Activated T-cell treated with anti-CD3 and anti-CD28 coated beads, Interleukin-2, amount 50 U/mL, for 72 hours (primary cell): ENCODE results near the gene SHISAL1. TPM values are rescaled to one million over a fixed set of nuclear protein-coding genes. Genes with fewer than 3 reads are reported as not detected.

ENCODE experiments used
- ATAC-seq, 2 donors: fragments of 150-1000 bp; cut with Tn5 transposase; replicated peaks in 1 of 2; 2 replicates each; pipeline ENCODE4 v1.10.0; 2021; ENCODE audit warnings: moderate library complexity in 2 of 2, mild to moderate bottlenecking in 1 of 2
- DNase-seq, 2 donors: peaks; one replicate each; pipeline ENCODE4 v3.0.0; 2021 to 2022; ENCODE audit warnings: mixed read lengths in 1 of 2
- H3K27ac Mint-ChIP-seq: one replicate; pipeline ENCODE4 v1.8.0; 2022; ENCODE audit warnings: mild to moderate bottlenecking, moderate library complexity, mixed read lengths
- H3K27me3 Mint-ChIP-seq: one replicate; pipeline ENCODE4 v1.8.0; 2022; ENCODE audit warnings: low read depth, mixed read lengths
- H3K36me3 Mint-ChIP-seq, 2 donors: one replicate each; pipeline ENCODE4 v1.8.0; 2022; ENCODE audit warnings: mixed read lengths in 2 of 2, mild to moderate bottlenecking in 1 of 2; ENCODE audit not compliant: insufficient read depth in 2 of 2
- H3K4me1 Mint-ChIP-seq: one replicate; pipeline ENCODE4 v1.8.0; 2022; ENCODE audit warnings: low read depth, mixed read lengths
- H3K4me3 Mint-ChIP-seq, 2 donors: one replicate each; pipeline ENCODE4 v1.8.0; 2022; ENCODE audit warnings: mild to moderate bottlenecking in 2 of 2, mixed read lengths in 2 of 2, moderate library complexity in 2 of 2
- H3K9me3 Mint-ChIP-seq, 2 donors: one replicate each; pipeline ENCODE4 v1.8.0; 2022; ENCODE audit warnings: mixed read lengths in 2 of 2
- total RNA-seq, 2 donors: library from RNA; stranded (reverse); gene quantifications; one replicate each; pipeline ENCODE4 v1.2.3, GENCODE V29; 2022

The SHISAL1 gene
- total RNA-seq, 2 donors from 2014 or later = not detected

DNA sequence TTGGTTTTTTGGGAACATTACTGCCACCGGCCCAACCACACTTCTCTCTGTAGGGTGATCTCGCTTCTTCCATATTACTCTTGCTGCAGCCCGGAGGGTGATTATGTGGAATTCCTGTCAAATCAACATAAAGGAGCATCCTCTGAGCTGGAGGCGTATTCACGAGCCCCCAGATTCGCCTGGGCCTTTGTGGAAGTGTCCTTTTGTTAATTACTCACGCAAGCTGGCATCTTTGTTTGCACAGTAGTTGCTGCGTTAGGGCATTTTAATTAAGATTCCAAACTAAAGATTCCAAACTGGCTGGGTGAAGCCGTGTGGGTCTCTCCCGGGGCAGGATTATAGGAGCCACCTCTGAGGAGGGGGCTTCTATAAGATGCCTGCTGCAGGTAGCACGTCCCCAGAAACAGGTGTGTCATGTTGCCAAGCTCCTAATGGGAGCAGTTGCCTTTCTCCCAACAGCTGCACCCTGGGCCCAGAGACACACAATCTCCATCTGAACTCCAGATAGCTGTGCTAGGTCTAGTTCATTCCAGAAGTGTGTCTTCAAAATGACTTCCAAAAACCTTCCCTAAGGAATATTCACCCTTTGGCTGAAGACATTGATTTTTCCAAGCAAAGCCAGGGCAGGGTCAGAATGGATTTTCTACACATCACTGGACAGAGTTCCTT is 40.9 kb downstream of the SHISAL1 start:
- peaks cover 11% of the 10 kb centered on the region for H3K27me3 Mint-ChIP-seq
- ATAC-seq (no peak), DNase-seq (no peak)
- H3K9me3 Mint-ChIP-seq = no peaks in the 10 kb centered on the region
- H3K27ac Mint-ChIP-seq = no peak overlapping the region
- no peaks in the 10 kb centered on the region for H3K4me1 Mint-ChIP-seq
- no peak overlapping the region for H3K4me3 Mint-ChIP-seq
- no peaks in the 10 kb centered on the region for H3K36me3 Mint-ChIP-seq

DNA sequence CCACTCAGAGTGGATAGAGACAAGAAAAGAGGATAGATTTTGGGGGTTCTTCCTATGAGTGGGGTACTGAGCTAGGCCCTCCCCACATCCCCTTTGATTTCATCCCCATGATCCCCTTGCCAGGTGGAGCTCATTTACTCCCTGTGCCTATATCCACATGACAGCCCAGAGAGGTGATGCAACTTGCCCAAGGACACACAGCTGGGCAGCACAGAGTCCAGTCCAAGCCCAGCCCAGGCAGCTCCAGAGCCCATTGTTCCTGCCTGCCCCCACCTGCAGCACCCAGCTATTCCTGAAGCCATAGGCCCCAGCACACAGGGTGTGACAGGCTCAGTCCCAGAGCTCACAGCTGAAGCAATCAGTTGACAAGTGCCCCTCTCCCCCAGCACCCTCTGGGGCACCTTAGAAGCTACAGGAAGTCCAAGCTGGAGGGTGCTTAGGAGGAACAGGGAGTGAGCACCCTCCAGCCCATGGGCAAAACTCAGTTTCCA is 41.7 kb downstream of the SHISAL1 start:
- H3K27ac Mint-ChIP-seq = no peak overlapping the region
- no peaks in the 10 kb centered on the region for H3K9me3 Mint-ChIP-seq
- DNase-seq (no peak), ATAC-seq (no peak)
- H3K36me3 Mint-ChIP-seq = no peaks in the 10 kb centered on the region
- no peak overlapping the region for H3K4me3 Mint-ChIP-seq
- peaks cover 5% of the 10 kb centered on the region for H3K27me3 Mint-ChIP-seq
- no peaks in the 10 kb centered on the region for H3K4me1 Mint-ChIP-seq

DNA sequence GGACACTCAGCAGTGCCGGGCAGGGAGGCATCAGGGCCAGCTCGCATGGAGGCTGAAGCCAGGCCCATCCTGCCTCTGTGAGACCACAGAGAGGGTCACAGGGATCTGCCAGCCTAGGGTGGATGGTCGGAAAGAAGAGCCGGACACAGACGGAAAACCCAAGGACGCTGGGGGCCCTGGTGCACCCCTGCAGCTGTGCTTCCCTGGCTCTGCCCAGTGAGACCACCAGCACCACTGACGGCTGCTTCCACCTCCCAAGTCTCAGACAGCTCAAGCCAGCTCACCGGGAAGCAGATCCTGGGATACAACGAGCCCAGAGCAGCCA is 42.2 kb downstream of the SHISAL1 start:
- Mint-ChIP-seq H3K9me3 (no peaks in the 10 kb centered on the region), H3K27me3 (no peaks in the 10 kb centered on the region), H3K27ac (no peak overlapping the region), H3K4me1 (no peaks in the 10 kb centered on the region), H3K36me3 (no peaks in the 10 kb centered on the region), H3K4me3 (no peak overlapping the region)
- ATAC-seq (no peak), DNase-seq (no peak)

- Mint-ChIP-seq H3K36me3 (no peaks in the 10 kb centered on the region), H3K27ac (no peak overlapping the region), H3K4me1 (no peaks in the 10 kb centered on the region), H3K4me3 (no peak overlapping the region), H3K9me3 (no peaks in the 10 kb centered on the region), H3K27me3 (no peaks in the 10 kb centered on the region)
- no peak for ATAC-seq
- DNase-seq = no peak
These were observed 42.8 kb downstream of the SHISAL1 start for GRCh38 chr22:44269757-44270555.

DNA sequence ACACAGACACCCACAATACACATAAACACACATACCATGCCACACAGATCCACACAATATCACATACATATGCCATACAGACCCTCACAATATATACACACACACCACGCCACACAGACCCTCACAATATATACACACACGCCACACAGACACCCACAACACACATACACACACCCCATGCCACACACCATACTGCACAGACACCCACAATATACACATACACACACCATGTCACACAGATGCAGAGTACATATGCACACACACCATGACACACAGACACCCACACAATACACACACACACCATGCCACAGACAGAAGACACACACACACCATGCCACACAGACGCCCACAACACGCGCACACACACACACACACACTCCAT is 43.6 kb downstream of the SHISAL1 start:
- H3K9me3 Mint-ChIP-seq = no peaks in the 10 kb centered on the region
- ATAC-seq = no peak
- no peaks in the 10 kb centered on the region for H3K36me3 Mint-ChIP-seq
- no peak overlapping the region for H3K4me3 Mint-ChIP-seq
- no peaks in the 10 kb centered on the region for H3K27me3 Mint-ChIP-seq
- no peaks in the 10 kb centered on the region for H3K4me1 Mint-ChIP-seq
- no peak overlapping the region for H3K27ac Mint-ChIP-seq
- no peak for DNase-seq

- Mint-ChIP-seq H3K36me3 (no peaks in the 10 kb centered on the region), H3K27ac (no peak overlapping the region), H3K4me1 (no peaks in the 10 kb centered on the region), H3K27me3 (no peaks in the 10 kb centered on the region), H3K9me3 (no peaks in the 10 kb centered on the region), H3K4me3 (no peak overlapping the region)
- no peak for ATAC-seq
- DNase-seq = no peak
These were observed 44.2 kb downstream of the SHISAL1 start for GRCh38 chr22:44268431-44269116.

GRCh38 chr22:44267856-44268255 is 44.9 kb downstream of the SHISAL1 start:
- ATAC-seq (no peak), DNase-seq (no peak)
- H3K9me3 Mint-ChIP-seq = no peaks in the 10 kb centered on the region
- H3K4me1 Mint-ChIP-seq = no peaks in the 10 kb centered on the region
- H3K27me3 Mint-ChIP-seq = no peaks in the 10 kb centered on the region
- H3K4me3 Mint-ChIP-seq = no peak overlapping the region
- H3K27ac Mint-ChIP-seq = no peak overlapping the region
- no peaks in the 10 kb centered on the region for H3K36me3 Mint-ChIP-seq

GRCh38 chr22:44266796-44267760 is 45.7 kb downstream of the SHISAL1 start:
- Mint-ChIP-seq H3K9me3 (no peaks in the 10 kb centered on the region), H3K4me3 (no peak overlapping the region), H3K36me3 (no peaks in the 10 kb centered on the region), H3K27ac (no peak overlapping the region), H3K4me1 (no peaks in the 10 kb centered on the region), H3K27me3 (no peaks in the 10 kb centered on the region)
- ATAC-seq = no peak
- no peak for DNase-seq

- Mint-ChIP-seq H3K9me3 (no peaks in the 10 kb centered on the region), H3K27ac (no peak overlapping the region), H3K27me3 (no peaks in the 10 kb centered on the region), H3K36me3 (no peaks in the 10 kb centered on the region), H3K4me3 (no peak overlapping the region), H3K4me1 (no peaks in the 10 kb centered on the region)
- no peak for DNase-seq
- no peak for ATAC-seq
These were observed 49.2 kb downstream of the SHISAL1 start for GRCh38 chr22:44263547-44263946.

DNA sequence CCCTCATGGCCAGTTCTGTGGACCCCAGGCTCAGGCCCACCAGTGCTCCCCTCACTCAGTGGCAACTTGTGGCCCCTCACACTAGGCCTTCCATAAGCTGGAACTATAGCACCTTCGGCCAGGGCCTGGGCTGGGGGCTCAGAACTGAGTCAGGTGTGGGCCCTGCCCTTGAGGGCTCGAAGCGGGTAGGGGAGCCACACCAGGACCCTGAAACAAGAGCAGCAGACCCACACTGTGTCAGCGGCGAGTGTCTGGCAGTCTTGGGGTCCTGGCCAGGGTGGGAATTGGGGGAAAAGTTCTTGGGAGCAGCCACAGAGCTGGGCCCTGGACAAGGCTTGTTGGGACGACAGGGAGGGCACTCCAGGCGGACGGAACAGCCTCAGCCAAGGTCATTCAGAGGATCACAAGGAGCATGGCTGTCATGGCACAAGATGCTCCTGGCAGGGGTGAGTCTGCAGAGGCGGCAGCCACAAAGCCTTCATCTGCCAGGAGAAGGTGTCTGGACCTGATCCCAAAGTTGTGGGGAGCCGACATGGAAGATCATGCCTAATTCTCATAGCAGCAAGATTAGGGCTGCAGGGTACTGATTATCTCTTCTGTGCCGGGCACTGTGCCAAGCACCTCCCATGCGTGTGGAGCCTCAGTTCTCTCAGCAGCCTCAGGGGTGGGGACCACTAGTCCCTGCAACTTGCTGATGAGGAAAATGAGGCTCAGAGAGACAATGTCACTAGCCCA is 50.7 kb downstream of the SHISAL1 start:
- Mint-ChIP-seq H3K4me1 (no peaks in the 10 kb centered on the region), H3K4me3 (no peak overlapping the region), H3K36me3 (no peaks in the 10 kb centered on the region), H3K27ac (no peak overlapping the region), H3K27me3 (no peaks in the 10 kb centered on the region), H3K9me3 (no peaks in the 10 kb centered on the region)
- no peak for ATAC-seq
- no peak for DNase-seq

- no peak for ATAC-seq
- Mint-ChIP-seq H3K27ac (no peak overlapping the region), H3K4me1 (no peaks in the 10 kb centered on the region), H3K4me3 (no peak overlapping the region), H3K9me3 (no peaks in the 10 kb centered on the region), H3K36me3 (no peaks in the 10 kb centered on the region), H3K27me3 (no peaks in the 10 kb centered on the region)
- DNase-seq = no peak
These were observed 51.4 kb downstream of the SHISAL1 start for GRCh38 chr22:44261164-44261860.
